ENCODE results near the gene GPANK1.
"Not testable (repeated sequence)": the region's sequence is repeated elsewhere in the genome, so short reads cannot be mapped to it uniquely, and the experiment has no call there.

Gene GPANK1

DNA sequence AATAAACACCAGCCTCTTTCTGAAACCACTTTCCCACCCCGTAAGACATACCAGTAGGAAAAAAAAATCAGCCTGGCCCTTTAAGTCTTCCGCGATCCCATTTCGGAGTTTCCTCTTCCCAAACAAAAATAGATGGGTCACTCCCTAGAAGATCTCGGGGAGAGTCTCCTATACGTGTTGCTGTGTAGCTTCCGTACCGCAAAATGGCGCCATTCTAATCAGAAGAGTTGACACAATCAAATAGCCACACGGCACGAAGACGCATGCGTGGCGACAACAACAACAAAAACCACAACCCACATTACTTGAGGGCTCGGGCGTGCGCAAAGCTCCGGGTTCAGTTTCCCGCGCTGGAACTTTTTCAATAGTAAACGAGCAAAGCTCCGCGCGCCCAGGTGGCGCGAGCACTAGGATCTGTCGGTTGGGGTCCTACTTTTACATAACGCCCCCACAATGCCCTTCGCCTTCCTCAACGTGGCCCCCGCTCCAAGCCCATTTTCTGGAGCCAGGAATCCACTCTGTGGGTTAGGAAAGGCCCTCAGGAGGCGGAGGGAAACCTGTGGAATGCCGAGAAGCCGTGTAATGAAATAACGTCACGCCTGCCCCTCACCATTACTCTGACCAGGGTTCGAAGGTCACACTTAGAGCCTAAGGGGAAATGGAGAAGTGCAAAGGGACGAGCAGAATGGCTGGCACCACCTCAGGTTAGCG lies at the start of gene GPANK1:
Gene GPANK1, minus strand, starts transcription at position 208 of the 711 bp plus-strand sequence. CDS start 519 bp downstream, outside the sequence.
- DNase-seq, result peak; percentile 81 to 82

DNA sequence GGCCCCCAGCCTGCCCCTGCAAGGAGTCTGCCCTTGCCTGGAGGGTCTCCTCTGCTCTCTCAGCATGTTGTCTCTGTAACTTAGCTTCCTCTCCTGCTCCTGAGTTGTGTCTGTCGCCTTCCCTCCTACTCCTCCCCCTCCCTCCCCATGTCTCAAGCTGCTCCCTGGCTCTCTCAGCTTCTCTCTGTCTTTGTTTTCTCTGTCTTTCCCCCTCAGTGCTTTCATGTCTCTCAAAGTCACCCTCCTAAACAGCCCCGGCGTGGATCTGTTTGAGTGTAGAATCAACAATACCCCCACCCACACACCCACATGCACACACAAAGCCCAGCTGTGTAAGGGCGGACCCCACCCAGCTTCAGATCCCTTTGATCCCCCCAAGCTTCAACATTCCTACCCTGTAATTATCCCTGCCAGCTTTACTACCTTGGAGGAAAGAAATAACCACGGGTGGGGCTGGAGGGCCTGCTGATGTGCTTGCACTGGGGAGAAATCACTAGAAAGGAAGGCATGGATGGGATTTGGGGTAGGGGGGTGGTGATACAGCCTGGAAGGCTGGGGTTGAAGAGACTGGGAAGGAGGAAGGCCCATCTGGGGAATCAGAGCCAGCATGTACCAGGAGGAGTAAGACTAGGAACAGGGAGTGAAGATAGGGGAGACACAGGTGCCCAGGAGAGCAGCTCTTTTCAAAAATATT lies 49.3 kb upstream of the GPANK1 start:
- DNase-seq, result no peak

DNA sequence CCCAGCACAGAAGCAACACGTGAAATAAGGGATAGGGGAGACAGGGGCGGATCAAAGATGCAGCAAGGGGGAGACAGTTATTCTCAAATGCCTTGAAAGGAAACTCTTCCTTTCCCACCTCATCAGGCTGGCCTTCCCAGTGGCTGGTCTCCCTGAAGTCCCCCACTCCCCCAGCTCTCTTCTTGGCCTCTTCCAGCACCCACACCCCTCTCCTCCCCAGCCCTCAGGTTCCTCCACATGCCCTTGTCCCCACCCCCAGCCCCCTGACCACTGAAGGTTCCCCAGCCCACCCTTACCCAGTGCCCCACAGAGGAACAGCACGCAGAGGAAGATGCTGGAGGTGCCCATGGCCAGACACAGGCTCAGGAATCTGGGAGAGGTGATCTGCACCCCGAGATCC lies 48.7 kb upstream of the GPANK1 start:
- DNase-seq, result no peak

DNA sequence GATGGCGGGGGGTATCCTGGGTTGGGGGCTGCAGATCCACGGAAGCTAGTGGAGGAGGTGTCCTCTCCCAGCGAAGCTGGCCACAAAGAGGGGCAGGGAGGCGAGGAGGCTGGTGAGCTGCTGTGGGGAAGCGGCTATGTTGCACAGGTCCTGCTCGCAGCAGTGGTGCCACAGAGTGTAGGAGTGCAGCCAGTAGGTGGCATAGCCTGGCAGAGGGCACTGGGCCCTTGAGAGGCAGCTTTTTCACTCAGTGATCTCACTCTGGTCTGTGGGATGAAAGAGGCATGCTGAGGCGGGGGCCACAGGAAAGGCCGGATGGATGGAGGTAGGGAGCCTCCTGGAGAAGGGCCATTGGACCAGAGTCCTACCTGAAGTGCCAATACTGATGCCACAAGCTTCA lies 47.5 kb upstream of the GPANK1 start:
- DNase-seq, result no peak

DNA sequence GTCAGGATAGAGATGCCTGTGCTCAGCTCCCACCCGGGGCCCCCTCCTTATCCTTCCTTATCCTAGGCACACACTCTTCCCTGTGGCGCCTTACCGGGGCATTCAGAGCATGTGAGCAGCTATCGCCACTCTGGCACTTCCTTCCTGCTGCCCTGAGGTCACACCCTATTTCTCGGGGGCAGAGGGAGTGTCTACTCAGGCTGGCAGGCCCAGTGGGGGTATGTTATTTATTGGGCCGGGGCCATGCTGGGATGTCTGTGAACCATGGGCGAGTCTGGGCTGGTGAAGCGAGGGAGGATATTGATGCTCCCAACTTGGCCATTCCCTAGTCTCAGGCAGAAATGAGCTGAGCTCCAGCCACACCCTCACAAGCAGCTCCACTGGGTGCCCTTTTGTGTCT lies 46.4 kb upstream of the GPANK1 start:
- no peak for DNase-seq

DNA sequence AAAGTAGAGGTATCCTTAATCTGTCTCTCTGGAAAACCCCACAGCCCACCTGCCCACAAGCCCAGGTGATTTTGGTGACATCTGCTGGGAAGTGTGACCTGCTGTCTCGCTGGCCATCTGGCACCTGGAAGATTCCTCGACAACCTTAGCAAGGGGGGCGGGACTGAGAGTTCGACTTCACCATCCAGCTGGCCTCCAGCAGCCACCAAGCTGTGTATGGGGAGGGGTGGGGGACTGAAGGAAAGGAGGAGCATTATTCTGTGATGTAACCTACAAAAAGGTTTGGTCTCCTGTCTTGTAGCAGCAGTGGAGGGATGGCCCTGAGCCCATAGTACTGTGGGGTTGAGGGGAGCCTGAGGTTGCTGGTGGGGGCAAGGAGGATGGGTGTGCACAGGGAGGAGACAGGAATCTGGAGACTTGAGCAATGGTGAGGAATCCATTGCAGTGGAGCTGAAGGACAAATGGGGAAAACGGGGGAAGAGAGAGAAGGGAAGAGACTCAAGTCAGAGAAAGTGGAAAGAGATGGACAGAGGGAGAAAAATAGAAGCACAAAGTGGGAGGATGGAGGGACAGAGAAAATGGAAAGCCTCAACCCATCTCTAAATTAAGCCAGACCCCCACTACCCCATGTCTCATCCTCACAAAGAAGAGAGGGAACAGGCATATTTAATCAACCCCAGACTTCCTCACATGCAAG lies 45.9 kb upstream of the GPANK1 start:
- DNase-seq, result no peak

DNA sequence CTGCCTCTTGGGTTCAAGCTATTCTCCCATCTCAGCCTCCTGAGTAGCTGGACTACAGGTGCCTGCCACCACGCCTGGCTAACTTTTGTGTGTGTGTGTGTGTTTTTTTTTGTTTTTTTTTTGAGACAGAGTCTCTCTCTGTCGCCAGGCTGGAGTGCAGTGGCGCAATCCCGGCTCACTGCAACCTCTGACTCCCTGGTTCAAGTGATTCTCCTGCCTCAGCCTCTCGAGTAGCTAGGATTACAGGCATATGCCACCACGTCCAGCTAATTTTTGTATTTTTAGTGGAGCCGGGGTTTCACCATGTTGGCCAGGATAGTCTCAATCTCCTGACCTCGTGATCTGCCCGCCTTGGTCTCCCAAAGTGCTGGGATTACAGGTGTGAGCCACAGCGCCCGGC lies 44.4 kb upstream of the GPANK1 start:
- DNase-seq, result not testable (repeated sequence)

DNA sequence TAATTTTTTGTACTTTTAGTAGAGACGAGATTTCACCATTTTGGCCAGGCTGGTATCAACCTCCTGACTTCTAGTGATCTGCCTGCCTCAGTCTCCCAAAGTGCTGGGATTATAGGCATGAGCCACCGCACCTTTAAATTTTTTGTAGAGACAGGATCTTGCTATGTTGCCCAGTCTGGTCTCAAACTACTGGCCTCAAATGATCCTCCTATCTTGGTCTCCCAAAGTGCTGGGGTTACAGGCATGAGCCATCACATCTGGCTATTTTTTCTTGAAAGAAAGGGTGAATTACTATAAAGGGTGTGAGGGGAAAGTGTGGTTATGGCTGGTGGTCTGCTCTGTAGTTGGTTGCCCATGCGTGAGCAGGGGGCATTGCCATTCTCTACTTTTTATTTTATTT lies 43.4 kb upstream of the GPANK1 start:
- DNase-seq, result no peak

DNA sequence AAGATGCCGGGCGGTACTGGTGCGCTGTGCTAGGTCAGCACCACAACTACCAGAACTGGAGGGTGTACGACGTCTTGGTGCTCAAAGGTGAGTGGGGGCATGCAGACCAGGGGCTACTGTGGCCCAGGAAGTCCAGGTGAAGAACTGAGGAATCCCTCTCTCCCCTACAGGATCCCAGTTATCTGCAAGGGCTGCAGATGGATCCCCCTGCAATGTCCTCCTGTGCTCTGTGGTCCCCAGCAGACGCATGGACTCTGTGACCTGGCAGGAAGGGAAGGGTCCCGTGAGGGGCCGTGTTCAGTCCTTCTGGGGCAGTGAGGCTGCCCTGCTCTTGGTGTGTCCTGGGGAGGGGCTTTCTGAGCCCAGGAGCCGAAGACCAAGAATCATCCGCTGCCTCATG lies 42.9 kb upstream of the GPANK1 start:
- DNase-seq, result no peak

DNA sequence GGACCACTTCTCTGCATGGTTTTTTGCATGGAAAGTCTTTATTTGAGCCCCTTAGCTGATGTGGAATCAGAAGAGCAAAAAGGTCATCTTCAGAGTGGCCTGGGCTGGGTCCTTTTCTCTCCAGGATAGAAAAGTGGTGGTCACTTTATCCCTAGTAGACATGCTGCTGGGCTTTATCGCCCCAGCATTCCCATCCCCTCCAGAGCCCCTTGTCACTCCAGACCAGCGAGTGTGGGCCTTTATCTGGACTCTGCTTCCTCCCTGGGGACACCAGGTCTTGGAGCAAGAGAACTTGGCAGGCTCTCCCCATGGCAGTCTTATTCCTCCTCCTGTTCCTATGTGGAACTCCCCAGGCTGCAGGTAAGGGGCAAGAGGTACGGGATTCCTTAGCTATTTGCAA lies 41.8 kb upstream of the GPANK1 start, which contains the start of gene LY6G6F:
Gene LY6G6F, plus strand, starts transcription at position 268 of the 400 bp plus-strand sequence. Its CDS starts 41 bp downstream, at position 309.
- no peak for DNase-seq

DNA sequence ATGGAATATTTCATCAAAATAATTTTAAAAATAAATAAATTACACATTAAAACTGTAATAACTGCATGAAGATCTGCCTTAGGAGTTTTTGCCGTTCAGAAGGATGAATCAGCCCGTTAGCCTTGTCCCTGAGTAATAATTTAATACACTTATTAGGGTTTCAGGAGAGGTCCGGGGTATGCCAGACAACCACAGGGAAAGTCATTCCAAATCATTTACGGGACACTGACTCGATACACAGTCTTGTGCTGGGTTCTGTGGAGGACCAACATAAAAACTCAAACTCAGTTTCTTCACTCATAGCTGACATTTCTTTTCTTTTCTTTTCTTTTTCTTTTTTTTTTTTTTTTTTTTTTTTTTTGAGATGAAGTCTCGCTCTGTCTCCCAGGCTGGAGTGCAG lies 41.1 kb upstream of the GPANK1 start:
- DNase-seq, result no peak

DNA sequence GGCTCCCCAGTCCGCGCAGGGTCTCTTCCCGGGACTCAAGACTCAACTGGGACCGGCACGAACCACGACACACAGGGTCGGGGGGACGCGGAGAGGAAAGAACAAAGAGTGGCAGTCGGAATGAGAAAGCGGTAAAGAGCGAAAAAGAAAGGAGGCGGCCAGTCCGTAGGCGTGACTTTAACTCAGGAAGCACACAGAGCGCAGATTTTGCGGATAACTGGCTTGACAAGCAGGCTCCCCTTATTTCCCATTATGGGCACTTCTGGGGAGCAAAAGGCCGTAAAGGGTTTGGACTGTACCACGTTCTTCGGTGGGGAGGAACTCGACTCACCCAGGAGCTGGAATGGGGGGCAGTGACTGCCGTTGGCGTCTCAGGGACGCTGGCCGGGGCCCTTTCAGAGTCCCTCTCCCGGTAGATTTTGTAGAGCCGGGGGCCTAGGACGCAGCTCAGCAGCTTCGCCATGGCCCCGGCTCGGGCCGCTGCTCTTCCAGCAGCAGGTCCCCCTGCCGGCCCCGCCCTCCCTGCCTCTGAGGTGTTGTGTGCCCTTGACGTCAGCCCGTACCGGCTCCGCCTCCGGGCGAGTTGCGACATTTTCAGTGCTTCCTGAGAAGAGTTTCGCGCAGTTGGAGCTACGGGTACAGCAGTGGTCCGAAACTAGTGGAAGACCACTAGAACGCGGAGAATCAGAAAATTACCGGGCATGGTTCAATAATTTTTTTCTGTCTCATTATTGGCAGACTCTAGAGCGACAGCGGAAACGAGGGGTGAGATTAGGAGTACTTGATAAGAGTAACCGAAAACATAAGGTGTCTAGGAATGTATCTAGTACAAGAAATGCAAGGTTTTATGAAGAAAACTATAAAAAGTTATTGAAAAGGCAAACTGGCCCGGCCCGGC lies 38.3 kb upstream of the GPANK1 start, which contains the start of gene ABHD16A:
Gene ABHD16A, minus strand, starts transcription at position 506 of the 898 bp plus-strand sequence. Its CDS starts 43 bp downstream, at position 463.
- peak; percentile 92 to 96 for DNase-seq

DNA sequence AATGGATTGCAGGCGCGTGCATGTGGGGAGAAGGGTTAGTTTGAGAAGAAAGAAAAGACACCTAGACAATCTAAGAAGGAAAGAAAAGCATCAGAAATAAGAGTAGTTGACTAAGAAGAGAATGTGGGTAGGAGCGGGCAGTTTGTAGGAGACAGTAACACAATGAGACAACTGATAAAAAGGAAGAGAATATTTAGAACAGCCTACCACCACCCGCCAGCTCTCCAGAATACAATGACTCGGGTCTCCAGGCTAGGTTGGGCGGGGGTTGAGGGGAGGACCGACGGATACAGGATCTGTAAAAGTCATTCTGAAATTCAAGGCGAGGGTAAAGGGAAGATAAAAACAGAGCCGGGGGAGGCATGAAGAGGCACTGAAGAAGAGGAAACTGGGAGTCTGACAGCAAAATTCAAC lies 37.6 kb upstream of the GPANK1 start:
- peak in 1 of 2 donors; percentile 32 for DNase-seq

DNA sequence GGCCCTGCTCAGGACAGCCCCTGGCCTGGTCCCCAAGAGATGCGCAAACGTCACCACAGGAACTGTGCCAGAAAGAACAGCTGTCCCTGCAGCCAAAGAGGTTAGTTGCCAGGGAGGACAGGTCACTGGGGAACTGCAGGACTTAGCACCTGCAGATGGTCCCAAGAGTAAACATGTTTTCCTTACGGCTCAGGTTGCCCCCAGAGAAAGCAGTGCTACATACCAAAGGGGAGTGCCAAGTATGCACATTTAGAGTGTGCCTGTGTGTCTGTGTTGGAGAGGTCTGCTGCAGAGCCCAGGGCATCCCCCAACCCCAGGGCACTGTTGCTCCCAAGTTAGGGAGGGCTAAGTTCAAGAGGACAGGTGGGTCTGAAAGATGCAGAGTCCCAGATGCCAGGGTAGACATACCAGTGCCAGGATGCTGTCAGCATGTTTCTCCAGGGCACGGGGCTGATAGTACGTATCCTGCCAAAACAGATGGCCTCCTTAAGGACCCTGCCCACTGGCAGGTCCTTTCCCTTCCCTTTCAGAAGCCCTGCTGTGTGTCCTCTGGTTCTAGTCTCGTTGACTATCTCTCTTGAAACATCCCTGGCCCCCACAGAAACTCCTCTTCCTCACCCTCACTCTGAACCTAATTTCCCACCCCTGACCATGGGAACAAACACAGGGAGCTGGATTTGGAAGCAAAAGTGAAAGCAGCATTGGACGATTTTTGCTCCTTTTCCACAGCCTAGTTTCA lies 37.0 kb upstream of the GPANK1 start:
- no peak for DNase-seq

DNA sequence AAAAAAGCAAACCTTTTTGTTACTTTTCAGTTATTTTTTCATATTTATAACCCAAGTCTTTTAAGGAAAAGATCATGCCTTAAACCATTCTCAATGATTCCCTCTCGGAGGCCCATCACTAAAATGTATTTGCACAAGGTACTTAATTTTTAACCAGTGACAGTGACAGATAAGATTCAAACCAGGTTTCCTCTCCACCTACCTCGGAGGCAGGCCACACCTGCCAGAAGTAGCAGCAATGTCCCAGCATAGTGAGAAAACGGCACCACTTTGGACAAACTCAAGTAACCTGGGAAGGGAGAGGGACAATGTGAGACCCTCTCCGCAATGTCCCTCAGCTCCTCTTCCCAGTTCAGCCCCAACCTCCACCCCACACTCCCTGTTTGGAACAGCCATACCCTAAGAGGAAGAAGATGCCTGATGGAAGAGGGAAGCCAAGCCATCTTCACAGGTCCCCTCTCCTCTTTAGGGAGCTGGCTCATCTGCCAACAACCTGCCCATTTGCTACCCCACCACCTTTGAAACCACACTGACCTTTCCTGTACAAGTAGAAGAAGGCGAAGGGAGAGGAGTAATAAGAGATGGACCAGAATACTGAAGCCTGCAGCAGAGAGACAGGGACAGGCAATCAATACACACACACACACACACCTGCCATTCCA lies 36.1 kb upstream of the GPANK1 start:
- DNase-seq, result no peak

DNA sequence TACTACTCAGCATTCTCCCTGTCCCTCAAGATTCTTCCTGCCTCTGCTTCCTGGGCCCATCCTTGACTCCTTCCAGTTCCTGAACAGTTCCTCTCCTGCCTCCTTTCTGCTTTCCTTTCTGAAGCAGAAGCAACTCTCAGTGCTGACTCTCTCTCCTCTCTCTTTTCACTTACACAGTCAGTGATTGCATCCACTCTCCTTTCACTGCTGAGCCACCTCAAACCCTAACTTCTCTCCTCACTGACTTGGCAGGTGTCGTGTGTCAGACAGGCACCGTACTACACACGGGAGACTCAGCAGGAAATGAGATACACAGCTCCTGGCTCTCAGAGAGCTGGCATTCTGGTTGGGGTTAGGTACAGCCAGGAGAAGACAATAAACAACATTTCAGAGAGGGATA lies 32.8 kb upstream of the GPANK1 start:
- no peak for DNase-seq

DNA sequence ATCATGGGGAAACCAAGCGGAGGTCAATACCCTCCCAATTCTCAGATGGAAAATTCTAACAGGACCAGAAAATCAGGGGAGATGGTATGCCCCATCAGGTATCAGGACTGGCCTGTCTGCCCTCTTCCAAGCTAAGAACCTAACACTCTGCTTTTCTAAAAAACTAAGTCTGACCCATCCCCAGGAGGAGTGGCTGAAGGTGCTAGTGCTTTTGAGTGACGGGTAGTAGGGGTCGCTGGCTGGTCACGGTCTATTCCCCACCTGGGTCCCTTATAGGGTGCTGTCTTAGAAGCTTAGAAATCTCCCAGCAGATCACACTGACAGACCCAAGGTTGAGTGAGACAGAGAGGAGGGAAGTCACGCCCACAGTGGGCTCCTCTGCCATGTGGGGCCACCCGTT lies 28.7 kb upstream of the GPANK1 start:
- DNase-seq, result no peak

DNA sequence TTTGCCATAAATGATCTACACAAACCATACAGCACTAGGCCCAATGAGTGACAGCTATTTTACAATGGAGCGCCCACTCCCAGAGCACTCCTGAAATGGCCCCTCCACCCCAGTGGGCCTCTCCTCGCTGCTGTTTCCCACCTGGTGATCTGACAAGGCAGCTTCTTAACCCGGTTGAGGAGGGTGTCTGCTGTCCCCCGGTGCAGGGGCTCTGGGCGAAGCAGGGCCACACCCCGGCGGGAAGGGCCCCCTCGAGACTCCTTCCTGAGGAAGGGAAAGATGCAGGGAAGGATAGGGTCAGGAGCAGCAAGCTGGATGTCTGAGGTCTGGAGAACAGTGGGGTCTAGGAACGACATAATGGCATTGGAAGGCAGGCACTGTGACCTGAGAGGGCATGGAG lies 28.1 kb upstream of the GPANK1 start:
- no peak for DNase-seq

DNA sequence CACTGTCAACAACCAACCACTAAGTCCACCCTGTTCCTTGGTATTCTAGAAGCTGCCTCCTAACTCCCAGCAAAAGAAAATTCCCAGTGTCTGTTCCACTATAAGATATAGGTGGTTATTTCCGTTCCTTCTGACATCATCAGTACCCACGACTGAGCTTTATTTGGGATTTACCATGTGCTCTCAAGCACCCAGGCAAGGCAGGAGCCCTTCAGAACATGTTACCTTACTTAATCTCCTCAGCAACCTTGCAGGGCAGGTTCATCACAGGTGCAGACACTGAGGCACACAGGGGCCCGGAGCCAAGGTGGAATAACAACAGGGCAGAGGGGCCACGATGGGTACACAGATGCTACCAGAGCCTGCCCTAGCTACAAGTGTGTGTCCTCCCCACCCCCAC lies 27.6 kb upstream of the GPANK1 start:
- DNase-seq, result no peak

DNA sequence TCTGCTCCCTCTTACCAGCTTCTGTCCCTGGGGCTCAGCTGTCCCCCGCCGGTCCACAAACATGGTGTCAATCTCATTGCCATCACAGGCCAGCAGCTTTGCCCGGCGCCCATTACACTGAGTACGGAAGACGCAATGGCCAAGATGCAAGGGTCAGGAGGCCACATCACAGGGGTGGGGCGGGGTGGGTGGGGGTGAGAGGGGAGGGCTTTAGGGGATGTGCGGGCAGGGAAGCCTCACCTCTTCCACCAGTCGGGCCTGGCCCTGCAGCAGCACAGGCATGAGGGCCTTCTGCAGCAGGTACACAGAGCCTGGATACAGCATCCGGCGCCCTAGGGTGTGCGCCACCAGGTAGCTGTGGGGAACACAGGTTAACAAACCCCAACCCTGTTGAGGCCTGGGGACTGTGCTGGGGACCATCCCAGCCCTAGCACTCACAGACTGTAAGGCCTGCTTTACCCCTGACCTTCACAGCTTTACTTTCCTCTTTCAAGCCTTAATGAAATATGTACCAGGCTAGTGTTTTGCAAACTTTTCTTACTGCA lies 26.8 kb upstream of the GPANK1 start:
- no peak for DNase-seq

DNA sequence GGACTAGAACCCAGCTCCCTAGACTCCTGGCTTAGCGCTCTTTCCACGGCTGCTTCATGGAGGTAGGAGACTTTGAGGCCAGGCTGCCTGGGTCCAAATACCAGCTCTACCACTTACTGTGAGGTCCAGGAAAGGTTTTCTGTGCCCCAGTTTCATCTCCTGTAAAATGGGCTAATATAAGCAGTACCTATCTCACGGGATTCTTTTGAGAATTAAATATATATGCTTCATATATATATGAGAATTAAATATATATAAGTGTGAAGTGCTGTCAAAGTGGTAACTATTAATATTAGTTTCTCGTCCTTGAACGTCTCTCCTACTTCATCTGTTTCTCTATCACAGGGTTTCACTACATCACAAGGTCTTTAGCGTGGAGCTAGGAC lies 26.3 kb upstream of the GPANK1 start:
- no peak for DNase-seq

Data from stimulated activated CD4-positive, alpha-beta T cell treated with anti-CD3 and anti-CD28 coated beads, Interleukin-2, amount 100 ng/mL, for 48 hours (primary cell).